H9 (cell line): Measurements from ENCODE around the gene ABCF2. TPM values are rescaled to one million over a fixed set of nuclear protein-coding genes. Genes with fewer than 3 reads are reported as not detected.

Experiments
- DNase-seq: peaks from one replicate; pipeline ENCODE4 v3.0.0-alpha.2; 2017
- H2AFZ ChIP-seq: one replicate; pipeline ENCODE4 v1.6.1; 2013; ENCODE audit warnings: mild to moderate bottlenecking, low read length, control low read depth, moderate library complexity
- H2AK5ac ChIP-seq: 2 replicates; pipeline ENCODE4 v1.6.1; 2013; ENCODE audit warnings: low read length, control low read depth, mixed read lengths; ENCODE audit not compliant: insufficient read length
- H2BK120ac ChIP-seq: one replicate; pipeline ENCODE4 v1.6.1; 2013; ENCODE audit warnings: low read depth, mild to moderate bottlenecking, low read length, control low read depth, inconsistent platforms; ENCODE audit not compliant: poor library complexity, severe bottlenecking
- H2BK12ac ChIP-seq: 2 replicates; pipeline ENCODE4 v1.6.1; 2013; ENCODE audit warnings: low read length, control low read depth, mixed read lengths, low read depth; ENCODE audit not compliant: insufficient read length
- H2BK15ac ChIP-seq: 2 replicates; pipeline ENCODE4 v1.6.1; 2013; ENCODE audit warnings: low read depth, low read length, control low read depth
- H2BK20ac ChIP-seq: one replicate; pipeline ENCODE4 v1.6.1; 2013; ENCODE audit warnings: low read depth, mild to moderate bottlenecking, low read length, control low read depth, inconsistent platforms; ENCODE audit not compliant: poor library complexity, severe bottlenecking
- H2BK5ac ChIP-seq: 2 replicates; pipeline ENCODE4 v1.6.1; 2013; ENCODE audit warnings: low read length, control low read depth, mixed read lengths; ENCODE audit not compliant: insufficient read length
- H3K14ac ChIP-seq: 2 replicates; pipeline ENCODE4 v1.6.1; 2013; ENCODE audit warnings: low read length, control low read depth; ENCODE audit not compliant: insufficient read depth
- H3K18ac ChIP-seq: 2 replicates; pipeline ENCODE4 v1.6.1; 2013; ENCODE audit warnings: low read depth, mild to moderate bottlenecking, mixed read lengths, low read length, control low read depth; ENCODE audit not compliant: insufficient read length
- H3K23ac ChIP-seq: 2 replicates; pipeline ENCODE4 v1.6.1; 2013; ENCODE audit warnings: low read length, control low read depth, mixed read lengths, low read depth; ENCODE audit not compliant: insufficient read length
- H3K23me2 ChIP-seq: 2 replicates; pipeline ENCODE4 v1.6.1; 2013; ENCODE audit warnings: low read depth, mild to moderate bottlenecking, mixed read lengths, low read length, control low read depth; ENCODE audit not compliant: insufficient read length, poor library complexity, severe bottlenecking
- H3K27ac ChIP-seq: 2 replicates; pipeline ENCODE4 v1.5.1; 2013; ENCODE audit warnings: low read length, control low read depth, mixed read lengths, low read depth; ENCODE audit not compliant: insufficient read length
- H3K27me3 ChIP-seq: 2 replicates; pipeline ENCODE4 v1.6.1; 2013; ENCODE audit warnings: low read length, control low read depth, inconsistent platforms; ENCODE audit not compliant: insufficient read depth
- H3K4ac ChIP-seq: 2 replicates; pipeline ENCODE4 v1.6.1; 2013; ENCODE audit warnings: low read depth, mild to moderate bottlenecking, control low read depth, inconsistent platforms, low read length, moderate library complexity
- H3K4me1 ChIP-seq: 2 replicates; pipeline ENCODE4 v1.6.1; 2013; ENCODE audit warnings: low read length, control low read depth, inconsistent platforms; ENCODE audit not compliant: insufficient read depth
- H3K4me2 ChIP-seq: 2 replicates; pipeline ENCODE4 v1.6.1; 2013; ENCODE audit warnings: low read length, control low read depth, mixed read lengths; ENCODE audit not compliant: insufficient read length, insufficient read depth
- H3K56ac ChIP-seq: 2 replicates; pipeline ENCODE4 v1.6.1; 2013; ENCODE audit warnings: low read depth, mild to moderate bottlenecking, mixed read lengths, low read length, control low read depth; ENCODE audit not compliant: insufficient read length
- H3K79me1 ChIP-seq: 2 replicates; pipeline ENCODE4 v1.6.1; 2013; ENCODE audit warnings: low read depth, mild to moderate bottlenecking, moderate library complexity, low read length, control low read depth, inconsistent platforms; ENCODE audit not compliant: insufficient read depth, poor library complexity, severe bottlenecking
- H3K79me2 ChIP-seq: 2 replicates; pipeline ENCODE4 v1.6.1; 2013; ENCODE audit warnings: low read length, control low read depth, inconsistent platforms; ENCODE audit not compliant: insufficient read depth
- H3K9ac ChIP-seq: 2 replicates; pipeline ENCODE4 v1.6.1; 2013; ENCODE audit warnings: low read length, control low read depth, mixed read lengths; ENCODE audit not compliant: insufficient read length; ENCODE audit errors: extremely low read depth
- H3K9me3 ChIP-seq: one replicate; pipeline ENCODE4 v1.6.1; 2013; ENCODE audit warnings: low read depth, low read length, inconsistent platforms; ENCODE audit not compliant: control insufficient read depth
- H3T11ph ChIP-seq: one replicate; pipeline ENCODE4 v1.6.1; 2013; ENCODE audit warnings: mild to moderate bottlenecking, low read length, control low read depth, inconsistent platforms
- H4K20me1 ChIP-seq: one replicate; pipeline ENCODE4 v1.6.1; 2013; ENCODE audit not compliant: control insufficient read depth, insufficient read length, insufficient read depth
- H4K5ac ChIP-seq: 2 replicates; pipeline ENCODE4 v1.6.1; 2013; ENCODE audit warnings: low read depth, mild to moderate bottlenecking, mixed read lengths, low read length, control low read depth; ENCODE audit not compliant: insufficient read length
- H4K8ac ChIP-seq: replicated peaks from 2 replicates; pipeline ENCODE4 v1.6.1; 2013; ENCODE audit warnings: low read length, control low read depth, mixed read lengths, low read depth; ENCODE audit not compliant: insufficient read length
- H4K91ac ChIP-seq: 2 replicates; pipeline ENCODE4 v1.6.1; 2013; ENCODE audit warnings: low read depth, mild to moderate bottlenecking, moderate library complexity, mixed read lengths, low read length, control low read depth; ENCODE audit not compliant: insufficient read length
- H3K27ac Mint-ChIP-seq, 3 experiments: 2 replicates in 2 of 3; 3 replicates in 1 of 3; pipeline ENCODE4 v1.8.0; 2020 to 2021; ENCODE audit warnings: mixed read lengths in 3 of 3, mild to moderate bottlenecking in 1 of 3, moderate library complexity in 1 of 3
- H3K27me3 Mint-ChIP-seq: 2 replicates; pipeline ENCODE4 v1.8.0; 2021; ENCODE audit warnings: low read depth, mild to moderate bottlenecking, moderate library complexity, mixed read lengths
- H3K36me3 Mint-ChIP-seq, 3 experiments: 2 replicates in 2 of 3; 3 replicates in 1 of 3; pipeline ENCODE4 v1.8.0; 2020 to 2021; ENCODE audit warnings: low read depth in 3 of 3, mixed read lengths in 3 of 3; ENCODE audit not compliant: insufficient read depth in 1 of 3
- H3K4me1 Mint-ChIP-seq, 2 experiments: 2 replicates each; pipeline ENCODE4 v1.8.0; 2020; ENCODE audit warnings: mixed read lengths in 2 of 2
- H3K4me3 Mint-ChIP-seq, 2 experiments: 2 replicates in 1 of 2; 3 replicates in 1 of 2; pipeline ENCODE4 v1.8.0; 2020 to 2021; ENCODE audit warnings: mild to moderate bottlenecking in 2 of 2, mixed read lengths in 2 of 2, moderate library complexity in 1 of 2
- H3K9me3 Mint-ChIP-seq, 2 experiments: 2 replicates in 1 of 2; 3 replicates in 1 of 2; pipeline ENCODE4 v1.8.0; 2020; ENCODE audit warnings: mild to moderate bottlenecking in 2 of 2, mixed read lengths in 2 of 2, moderate library complexity in 1 of 2
- CTCF ChIP-seq: fragments of 200-600 bp; sonication (generic); conservative IDR thresholded peaks from 3 replicates; pipeline ENCODE4 v1.8.0; 2021; ENCODE audit warnings: antibody characterized with exemption, mild to moderate bottlenecking
- WGBS: extraction: QIAGEN DNeasy Blood & Tissue Kit; methylation state at CpG from one replicate; pipeline ENCODE4 v1.1.7; 2013; ENCODE audit warnings: missing lambda C conversion rate, low lambda C conversion rate, mixed read lengths; ENCODE audit not compliant: insufficient read length; ENCODE audit errors: extremely low coverage; 5-methylcytosine and 5-hydroxymethylcytosine counted together
- total RNA-seq: library from RNA; stranded (reverse); gene quantifications from 2 replicates; pipeline ENCODE4 v1.2.1, GENCODE V29; 2021

The ABCF2 gene
- total RNA-seq, 1 experiment from 2014 or later, result 70.1 TPM

- Histone ChIP-seq H2AFZ (no peak overlapping the region), H3K4me2 (no peak overlapping the region), H3K27ac (no peak overlapping the region), H4K5ac (no peak overlapping the region), H3K9ac (no peak overlapping the region), H4K20me1 (peaks cover 3% of the 10 kb centered on the region), H3K23me2 (no peaks in the 10 kb centered on the region), H3K27me3 (no peaks in the 10 kb centered on the region), H2BK120ac (no peak overlapping the region), H2BK5ac (no peak overlapping the region), H3K4ac (no peak overlapping the region), H2BK15ac (no peak overlapping the region), H3K4me1 (peaks cover 5% of the 10 kb centered on the region; the same call in 1 of the 2 replicates), H4K8ac (no peak overlapping the region), H2BK12ac (no peak overlapping the region), H4K91ac (no peak overlapping the region), H2AK5ac (no peak overlapping the region), H3K14ac (no peak overlapping the region), H3K79me2 (no peaks in the 10 kb centered on the region), H3K18ac (no peak overlapping the region), H3K23ac (no peak overlapping the region), H2BK20ac (no peak overlapping the region), H3T11ph (no peak overlapping the region), H3K56ac (no peak overlapping the region), H3K79me1 (no peaks in the 10 kb centered on the region), H3K9me3 (no peaks in the 10 kb centered on the region)
- Mint-ChIP-seq H3K27me3 (peaks cover 33% of the 10 kb centered on the region), H3K4me1 (peaks cover 13 to 16% of the 10 kb centered on the region in 2 experiments), H3K27ac (no peak overlapping the region), H3K36me3 (peaks cover 3 to 20% (median 6%) of the 10 kb centered on the region in 3 experiments; a peak in 6 of 7 replicates), H3K9me3 (no peaks in the 10 kb centered on the region), H3K4me3 (no peak overlapping the region)
- no CpG with 5 or more reads among the region's 9 CpGs for WGBS
- no peak for DNase-seq
- TF ChIP-seq CTCF, result no peak
These were observed 18.6 kb downstream of the ABCF2 start for GRCh38 chr7:151208253-151208862.
